MM.1S (cell line): ENCODE data around the gene ZBTB17.

ENCODE experiments used
- DNase-seq: peaks from one replicate; pipeline ENCODE4 v3.0.0-alpha.2; 2015
- H2AFZ ChIP-seq: fragments of 300-600 bp; sonication (generic); 2 replicates; pipeline ENCODE4 v1.6.0; 2016; ENCODE audit warnings: antibody characterized with exemption, low read length
- H3F3A ChIP-seq: fragments of 300-600 bp; sonication (generic); 2 replicates; pipeline ENCODE4 v1.6.1; 2016; ENCODE audit warnings: mild to moderate bottlenecking, antibody characterized with exemption, low read length, moderate library complexity, mixed read lengths; ENCODE audit not compliant: insufficient read depth
- H3K27ac ChIP-seq: fragments of 300-600 bp; sonication (generic); 2 replicates; pipeline ENCODE4 v1.5.1; 2016; ENCODE audit warnings: mild to moderate bottlenecking, low read length
- H3K27me3 ChIP-seq: fragments of 300-600 bp; sonication (generic); replicated peaks from 2 replicates; pipeline ENCODE4 v1.6.0; 2016; ENCODE audit warnings: low read length; ENCODE audit not compliant: insufficient read depth
- H3K36me3 ChIP-seq: fragments of 300-600 bp; sonication (generic); replicated peaks from 2 replicates; pipeline ENCODE4 v1.6.1; 2016; ENCODE audit warnings: mild to moderate bottlenecking, low read length, mixed read lengths; ENCODE audit not compliant: insufficient read depth
- H3K4me1 ChIP-seq: fragments of 300-600 bp; sonication (generic); 2 replicates; pipeline ENCODE4 v1.6.1; 2016; ENCODE audit warnings: low read length, mixed read lengths
- H3K4me2 ChIP-seq: fragments of 300-600 bp; sonication (generic); 2 replicates; pipeline ENCODE4 v1.6.0; 2016; ENCODE audit warnings: low read depth, low read length
- H3K4me3 ChIP-seq: fragments of 300-600 bp; sonication (generic); 2 replicates; pipeline ENCODE4 v1.5.1; 2016; ENCODE audit warnings: low read length, mixed read lengths
- H3K79me2 ChIP-seq: fragments of 300-600 bp; sonication (generic); 2 replicates; pipeline ENCODE4 v1.6.1; 2016; ENCODE audit warnings: mixed run types, low read length, mixed read lengths
- H3K9ac ChIP-seq: fragments of 300-600 bp; sonication (generic); 2 replicates; pipeline ENCODE4 v1.6.1; 2016; ENCODE audit warnings: low read length, mixed read lengths
- H3K9me2 ChIP-seq: fragments of 300-600 bp; sonication (generic); replicated peaks from 2 replicates; pipeline ENCODE4 v1.6.1; 2016; ENCODE audit warnings: mild to moderate bottlenecking, low read length, mixed read lengths; ENCODE audit not compliant: insufficient read depth
- H3K9me3 ChIP-seq: fragments of 300-600 bp; sonication (generic); replicated peaks from 2 replicates; pipeline ENCODE4 v1.6.1; 2016; ENCODE audit warnings: mild to moderate bottlenecking, low read length, mixed read lengths; ENCODE audit not compliant: insufficient read depth
- H4K20me1 ChIP-seq: fragments of 300-600 bp; sonication (generic); 2 replicates; pipeline ENCODE4 v1.6.1; 2016; ENCODE audit warnings: mild to moderate bottlenecking, low read length, moderate library complexity, mixed read lengths; ENCODE audit not compliant: insufficient read depth
- CTCF ChIP-seq: fragments of 300-600 bp; sonication (generic); IDR thresholded peaks from 2 replicates; pipeline ENCODE4 v1.5.1; 2016; ENCODE audit warnings: antibody characterized with exemption, low read length, mixed read lengths
- EZH2 ChIP-seq: fragments of 300-600 bp; sonication (generic); optimal IDR thresholded peaks from 2 replicates; pipeline ENCODE3; 2017; ENCODE audit warnings: low read depth, mild to moderate bottlenecking, antibody characterized with exemption, low read length, mixed read lengths
- EZH2phosphoT487 ChIP-seq: fragments of 300-600 bp; sonication (generic); IDR thresholded peaks from 2 replicates; pipeline ENCODE4 v1.6.1; 2018; ENCODE audit warnings: antibody characterized with exemption, low read length

Gene ZBTB17

GRCh38 chr1:15935056-15935950, 40.6 kb downstream of the ZBTB17 start:
- TF ChIP-seq EZH2 = no peak
- Histone ChIP-seq H4K20me1 (no peaks in the 10 kb centered on the region), H3K27me3 (no peaks in the 10 kb centered on the region), H3K36me3 (peaks cover 9% of the 10 kb centered on the region; the same call in 1 of the 2 replicates), H3K9ac (no peak overlapping the region), H3K4me2 (no peak overlapping the region), H3K4me3 (no peak overlapping the region), H3K9me2 (no peaks in the 10 kb centered on the region), H3K4me1 (no peaks in the 10 kb centered on the region), H2AFZ (no peak overlapping the region), H3F3A (no peaks in the 10 kb centered on the region), H3K9me3 (no peaks in the 10 kb centered on the region), H3K27ac (no peak overlapping the region), H3K79me2 (0 out of 2 replicates have a peak, but pooled peaks cover 5% of the 10 kb centered on the region)
- DNase-seq = no peak

GRCh38 chr1:15934211-15935055, 41.5 kb downstream of the ZBTB17 start:
- no peak overlapping the region for H3K4me2 ChIP-seq
- H3K9me3 ChIP-seq = no peaks in the 10 kb centered on the region
- TF ChIP-seq CTCF (no peak), EZH2phosphoT487 (no peak), EZH2 (no peak)
- peaks cover 15% of the 10 kb centered on the region for H3K36me3 ChIP-seq
- no peaks in the 10 kb centered on the region for H3F3A ChIP-seq
- 0 out of 2 replicates have a peak, but pooled peaks cover 5% of the 10 kb centered on the region for H3K79me2 ChIP-seq
- H3K27me3 ChIP-seq = no peaks in the 10 kb centered on the region
- H3K9ac ChIP-seq = no peak overlapping the region
- DNase-seq = no peak
- H3K27ac ChIP-seq = no peak overlapping the region
- no peaks in the 10 kb centered on the region for H3K9me2 ChIP-seq
- no peaks in the 10 kb centered on the region for H3K4me1 ChIP-seq
- no peak overlapping the region for H3K4me3 ChIP-seq
- no peaks in the 10 kb centered on the region for H4K20me1 ChIP-seq
- no peak overlapping the region for H2AFZ ChIP-seq

- Histone ChIP-seq H3K27ac (no peak overlapping the region), H3K4me2 (no peak overlapping the region), H3K9me2 (no peaks in the 10 kb centered on the region), H3K36me3 (peaks cover 20% of the 10 kb centered on the region), H4K20me1 (no peaks in the 10 kb centered on the region), H3K4me3 (no peak overlapping the region), H3K79me2 (peaks cover 5% of the 10 kb centered on the region; the same call in 1 of the 2 replicates), H3K9ac (no peak overlapping the region), H3K4me1 (no peaks in the 10 kb centered on the region), H3K27me3 (no peaks in the 10 kb centered on the region), H3F3A (no peaks in the 10 kb centered on the region), H3K9me3 (no peaks in the 10 kb centered on the region), H2AFZ (no peak overlapping the region)
- TF ChIP-seq EZH2phosphoT487 (no peak), EZH2 (no peak), CTCF (no peak)
- DNase-seq = no peak
Measured at GRCh38 chr1:15933684-15934083, 42.2 kb downstream of the ZBTB17 start.
